Measurements from ENCODE around the gene WNT6. TPM values are rescaled to one million over a fixed set of nuclear protein-coding genes. Genes with fewer than 3 reads are reported as not detected.

Gene WNT6
- total RNA-seq, 1 donor from 2014 or later: 0.64 TPM

DNA sequence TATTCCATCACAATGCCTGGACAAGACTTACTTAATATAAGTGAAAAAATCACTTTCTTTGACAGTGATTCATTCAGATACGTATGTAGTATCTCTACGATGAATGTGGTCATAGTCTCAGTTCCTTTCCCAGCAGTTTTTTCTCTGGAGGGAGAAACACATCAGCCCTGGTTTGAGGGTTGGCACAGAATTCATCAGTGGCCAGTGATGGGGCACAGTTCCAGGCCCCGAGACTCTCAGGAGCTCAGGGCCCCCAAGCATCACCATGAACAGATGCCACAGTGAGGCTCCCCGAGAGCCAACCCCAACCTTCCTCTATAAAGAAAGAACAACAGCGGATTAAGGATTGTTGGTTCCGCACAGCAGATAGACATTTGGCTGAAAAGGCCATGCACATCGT is 40.5 kb upstream of the WNT6 start:
- Mint-ChIP-seq H3K4me1 (ENCODE audit: unreplicated experiment) (no peaks in the 10 kb centered on the region), H3K4me3 (ENCODE audit: unreplicated experiment) (no peak overlapping the region), H3K27me3 (ENCODE audit: unreplicated experiment) (peaks cover 27% of the 10 kb centered on the region), H3K36me3 (ENCODE audit: unreplicated experiment) (peaks cover 9% of the 10 kb centered on the region), H3K9me3 (ENCODE audit: unreplicated experiment) (no peaks in the 10 kb centered on the region), H3K27ac (ENCODE audit: unreplicated experiment) (no peak overlapping the region)
- DNase-seq (ENCODE audit: extremely low spot score, unreplicated experiment): peak; percentile 27
- TF ChIP-seq, protein P1, sequence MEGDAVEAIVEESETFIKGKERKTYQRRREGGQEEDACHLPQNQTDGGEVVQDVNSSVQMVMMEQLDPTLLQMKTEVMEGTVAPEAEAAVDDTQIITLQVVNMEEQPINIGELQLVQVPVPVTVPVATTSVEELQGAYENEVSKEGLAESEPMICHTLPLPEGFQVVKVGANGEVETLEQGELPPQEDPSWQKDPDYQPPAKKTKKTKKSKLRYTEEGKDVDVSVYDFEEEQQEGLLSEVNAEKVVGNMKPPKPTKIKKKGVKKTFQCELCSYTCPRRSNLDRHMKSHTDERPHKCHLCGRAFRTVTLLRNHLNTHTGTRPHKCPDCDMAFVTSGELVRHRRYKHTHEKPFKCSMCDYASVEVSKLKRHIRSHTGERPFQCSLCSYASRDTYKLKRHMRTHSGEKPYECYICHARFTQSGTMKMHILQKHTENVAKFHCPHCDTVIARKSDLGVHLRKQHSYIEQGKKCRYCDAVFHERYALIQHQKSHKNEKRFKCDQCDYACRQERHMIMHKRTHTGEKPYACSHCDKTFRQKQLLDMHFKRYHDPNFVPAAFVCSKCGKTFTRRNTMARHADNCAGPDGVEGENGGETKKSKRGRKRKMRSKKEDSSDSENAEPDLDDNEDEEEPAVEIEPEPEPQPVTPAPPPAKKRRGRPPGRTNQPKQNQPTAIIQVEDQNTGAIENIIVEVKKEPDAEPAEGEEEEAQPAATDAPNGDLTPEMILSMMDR (IDR thresholded peaks at IDR 0.05): no peak

DNA sequence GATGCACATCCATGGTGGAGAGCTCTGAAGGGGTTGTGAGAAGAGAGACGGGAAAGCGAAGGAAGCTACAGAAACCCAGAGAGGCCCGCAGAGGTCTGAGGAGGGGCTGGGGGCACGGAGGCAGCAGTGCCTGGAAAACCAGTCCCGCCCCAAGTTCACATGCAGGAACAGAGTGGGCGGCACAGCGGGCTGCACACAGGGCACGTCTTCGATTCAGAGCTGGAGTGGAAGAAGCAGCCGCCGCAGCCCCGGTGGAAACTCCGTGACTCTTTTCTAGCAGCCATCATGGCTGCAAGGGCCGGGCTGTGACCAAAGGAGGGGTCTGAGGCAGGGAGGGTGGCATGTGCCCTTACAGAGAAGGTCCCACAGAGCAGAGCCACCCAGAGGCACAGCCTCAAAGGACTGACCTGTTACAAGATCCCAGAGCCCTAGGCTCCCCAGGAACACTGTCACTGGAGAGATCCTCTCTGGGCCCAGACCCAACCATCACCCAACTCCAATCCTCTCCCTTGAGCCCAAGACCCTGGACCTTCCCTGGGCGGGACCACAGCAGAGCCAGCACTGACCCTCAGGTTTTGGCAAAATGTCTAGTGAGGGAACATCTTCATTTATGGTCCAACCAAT is 38.7 kb upstream of the WNT6 start:
- Mint-ChIP-seq H3K27ac (ENCODE audit: unreplicated experiment) (no peak overlapping the region), H3K9me3 (ENCODE audit: unreplicated experiment) (no peaks in the 10 kb centered on the region), H3K4me1 (ENCODE audit: unreplicated experiment) (no peaks in the 10 kb centered on the region), H3K4me3 (ENCODE audit: unreplicated experiment) (no peak overlapping the region), H3K27me3 (ENCODE audit: unreplicated experiment) (peaks cover 23% of the 10 kb centered on the region), H3K36me3 (ENCODE audit: unreplicated experiment) (peaks cover 9% of the 10 kb centered on the region)
- peak; percentile 72 for DNase-seq (ENCODE audit: extremely low spot score, unreplicated experiment)
- TF ChIP-seq, protein P1 (IDR thresholded peaks at IDR 0.05): no peak

DNA sequence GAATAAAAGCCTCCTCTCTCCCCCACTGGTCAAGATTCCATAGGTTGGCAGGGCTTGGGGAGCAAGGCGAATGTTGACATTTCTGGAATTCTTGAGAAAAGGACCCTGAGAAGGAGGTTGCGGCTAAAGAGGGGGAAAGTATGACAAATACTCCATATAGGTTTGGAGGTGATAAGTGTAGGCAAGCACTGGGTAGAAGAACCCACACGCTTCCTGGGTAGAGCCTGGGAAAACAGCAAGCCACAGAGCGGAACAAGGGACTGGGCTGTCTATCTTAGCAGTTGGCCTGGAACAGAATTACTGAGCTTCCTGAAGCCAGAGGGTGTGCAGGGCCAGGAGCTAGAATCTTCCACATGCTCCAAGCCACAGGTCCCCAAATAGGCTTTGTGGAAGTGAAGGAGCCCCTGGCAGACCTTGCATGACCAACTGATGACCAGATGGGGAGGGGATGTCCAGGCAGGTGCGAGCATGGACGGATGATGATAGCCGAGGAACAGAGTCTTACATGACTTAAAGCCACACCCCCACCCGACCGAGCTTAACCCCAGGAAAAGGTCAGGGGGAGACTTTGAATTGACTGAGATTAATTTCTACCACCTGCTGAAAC is 37.9 kb upstream of the WNT6 start:
- Mint-ChIP-seq H3K36me3 (ENCODE audit: unreplicated experiment) (peaks cover 6% of the 10 kb centered on the region), H3K27ac (ENCODE audit: unreplicated experiment) (no peak overlapping the region), H3K4me3 (ENCODE audit: unreplicated experiment) (no peak overlapping the region), H3K4me1 (ENCODE audit: unreplicated experiment) (no peaks in the 10 kb centered on the region), H3K27me3 (ENCODE audit: unreplicated experiment) (peaks cover 26% of the 10 kb centered on the region), H3K9me3 (ENCODE audit: unreplicated experiment) (no peaks in the 10 kb centered on the region)
- peak; percentile 46 for DNase-seq (ENCODE audit: extremely low spot score, unreplicated experiment)
- TF ChIP-seq, protein P1 (IDR thresholded peaks at IDR 0.05): no peak

DNA sequence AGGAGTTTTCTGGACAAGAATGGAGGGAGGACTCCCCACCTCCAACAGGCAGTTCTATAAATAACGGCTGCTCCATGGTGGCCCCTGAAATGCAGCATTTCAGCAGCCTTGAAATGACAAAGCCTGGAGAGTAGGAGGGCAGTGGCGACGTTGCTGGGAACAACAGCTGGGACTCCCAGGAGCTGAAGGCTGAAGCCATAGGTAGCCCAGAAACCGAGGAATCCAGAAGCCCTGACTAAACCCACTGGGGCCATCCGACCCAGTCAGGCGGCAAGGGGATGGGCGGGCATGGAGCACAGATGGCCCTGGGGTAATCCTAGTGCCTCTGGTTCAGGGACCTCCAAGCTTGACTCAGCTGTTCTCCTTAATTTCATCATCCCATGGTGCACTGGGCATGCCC is 37.0 kb upstream of the WNT6 start:
- no peaks in the 10 kb centered on the region for H3K9me3 Mint-ChIP-seq (ENCODE audit: unreplicated experiment)
- no peaks in the 10 kb centered on the region for H3K4me1 Mint-ChIP-seq (ENCODE audit: unreplicated experiment)
- TF ChIP-seq, protein P1 (IDR thresholded peaks at IDR 0.05): no peak
- peak; percentile 68 for DNase-seq (ENCODE audit: extremely low spot score, unreplicated experiment)
- peaks cover 32% of the 10 kb centered on the region for H3K27me3 Mint-ChIP-seq (ENCODE audit: unreplicated experiment)
- no peak overlapping the region for H3K27ac Mint-ChIP-seq (ENCODE audit: unreplicated experiment)
- no peak overlapping the region for H3K4me3 Mint-ChIP-seq (ENCODE audit: unreplicated experiment)
- H3K36me3 Mint-ChIP-seq (ENCODE audit: unreplicated experiment): peaks cover 6% of the 10 kb centered on the region

DNA sequence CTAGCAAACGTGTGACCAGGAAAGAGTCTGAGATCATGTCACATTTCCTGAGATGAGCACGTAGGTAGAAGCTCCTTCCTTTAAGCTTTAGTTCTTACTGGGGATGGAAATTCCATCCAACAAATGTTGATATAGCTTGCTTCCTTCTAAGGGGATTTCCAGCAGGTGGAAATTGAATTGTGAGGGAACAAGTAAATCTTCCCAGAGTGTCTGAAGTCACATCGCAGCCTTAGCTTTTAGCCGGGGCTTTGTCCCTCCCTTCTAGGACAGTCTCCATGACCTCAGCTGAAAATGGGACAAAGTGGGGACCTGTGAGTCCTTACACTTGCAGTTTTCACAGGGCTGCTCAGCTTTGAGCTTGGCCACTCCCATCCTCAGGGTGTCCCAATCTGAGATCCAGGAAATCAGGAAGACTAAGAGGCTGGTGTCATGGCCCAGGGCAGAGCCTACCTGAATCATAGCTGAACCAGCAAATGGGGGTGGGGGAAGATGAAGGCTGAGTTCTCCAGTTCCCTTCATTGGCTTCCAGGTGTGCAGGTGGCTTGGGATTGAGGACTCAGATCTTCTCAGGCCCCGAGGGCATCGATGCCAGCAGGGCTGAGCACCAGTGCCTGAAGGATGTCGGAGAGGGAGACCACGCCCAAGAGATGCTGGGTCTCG is 36.3 kb upstream of the WNT6 start:
- TF ChIP-seq, protein P1 (IDR thresholded peaks at IDR 0.05): no peak
- no peak overlapping the region for H3K27ac Mint-ChIP-seq (ENCODE audit: unreplicated experiment)
- DNase-seq (ENCODE audit: extremely low spot score, unreplicated experiment): peak; percentile 66
- H3K36me3 Mint-ChIP-seq (ENCODE audit: unreplicated experiment): peaks cover 4% of the 10 kb centered on the region
- H3K9me3 Mint-ChIP-seq (ENCODE audit: unreplicated experiment): no peaks in the 10 kb centered on the region
- no peaks in the 10 kb centered on the region for H3K4me1 Mint-ChIP-seq (ENCODE audit: unreplicated experiment)
- no peak overlapping the region for H3K4me3 Mint-ChIP-seq (ENCODE audit: unreplicated experiment)
- peaks cover 33% of the 10 kb centered on the region for H3K27me3 Mint-ChIP-seq (ENCODE audit: unreplicated experiment)

Measured in osteocyte (in vitro differentiated cells).